AG09309 (cell line): ENCODE results near the gene PSMC3.

Source experiments
- DNase-seq: peaks from one replicate; pipeline ENCODE4 v3.0.0-alpha.2; 2010; ENCODE audit warnings: low read depth
- H3K4me3 ChIP-seq: 2 replicates; pipeline ENCODE4 v1.5.1; 2011; ENCODE audit warnings: mild to moderate bottlenecking, low read depth, low read length, moderate library complexity; ENCODE audit not compliant: control insufficient read depth
- CTCF ChIP-seq: IDR thresholded peaks from 2 replicates; pipeline ENCODE4 v1.5.1; 2011; ENCODE audit warnings: mild to moderate bottlenecking, low read depth, low read length, inconsistent platforms; ENCODE audit not compliant: insufficient read depth, control insufficient read depth; ENCODE audit errors: missing control alignments

The PSMC3 gene

GRCh38 chr11:47426062-47426956, at the start of gene PSMC3:
Gene PSMC3, minus strand, starts transcription at chr11:47426439. Its CDS starts 160 bp downstream, at chr11:47426279.
- peak within 1 kb of the TSS; percentile 98 for H3K4me3 ChIP-seq
- peak; percentile 64 for DNase-seq

GRCh38 chr11:47470671-47471070, 44.4 kb upstream of the PSMC3 start:
- DNase-seq, result no peak
- TF ChIP-seq CTCF, result no peak

More at GRCh38 chr11:47426062-47426956, at the start of gene PSMC3:
- no peak for TF ChIP-seq CTCF

GRCh38 chr11:47469361-47470179, 43.3 kb upstream of the PSMC3 start:
- no peak overlapping the region for H3K4me3 ChIP-seq
- no peak for DNase-seq
- no peak for TF ChIP-seq CTCF

More at GRCh38 chr11:47470671-47471070, 44.4 kb upstream of the PSMC3 start:
- H3K4me3 ChIP-seq, result no peak overlapping the region

- no peak overlapping the region for H3K4me3 ChIP-seq
- no peak for DNase-seq
- no peak for TF ChIP-seq CTCF
These were observed 42.5 kb upstream of the PSMC3 start for GRCh38 chr11:47468598-47469214.

GRCh38 chr11:47467357-47467756, 41.1 kb upstream of the PSMC3 start:
- no peak for DNase-seq
- H3K4me3 ChIP-seq, result no peak overlapping the region
- TF ChIP-seq CTCF, result no peak

- H3K4me3 ChIP-seq, result no peak overlapping the region
- no peak for TF ChIP-seq CTCF
- DNase-seq, result no peak
These were observed 40.5 kb upstream of the PSMC3 start for GRCh38 chr11:47466701-47467250.
